GM21723 (cell line): Measurements from ENCODE around the gene DCUN1D3.
"Not testable (repeated sequence)": the region's sequence is repeated elsewhere in the genome, so short reads cannot be mapped to it uniquely, and the experiment has no call there.

Source experiments
- ATAC-seq: cut with Tn5 transposase; IDR thresholded peaks from one replicate; pipeline ENCODE4 v1.9.1; 2021; ENCODE audit warnings: mild to moderate bottlenecking, moderate library complexity; ENCODE audit not compliant: unreplicated experiment

The DCUN1D3 gene, protein sequence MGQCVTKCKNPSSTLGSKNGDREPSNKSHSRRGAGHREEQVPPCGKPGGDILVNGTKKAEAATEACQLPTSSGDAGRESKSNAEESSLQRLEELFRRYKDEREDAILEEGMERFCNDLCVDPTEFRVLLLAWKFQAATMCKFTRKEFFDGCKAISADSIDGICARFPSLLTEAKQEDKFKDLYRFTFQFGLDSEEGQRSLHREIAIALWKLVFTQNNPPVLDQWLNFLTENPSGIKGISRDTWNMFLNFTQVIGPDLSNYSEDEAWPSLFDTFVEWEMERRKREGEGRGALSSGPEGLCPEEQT

DNA sequence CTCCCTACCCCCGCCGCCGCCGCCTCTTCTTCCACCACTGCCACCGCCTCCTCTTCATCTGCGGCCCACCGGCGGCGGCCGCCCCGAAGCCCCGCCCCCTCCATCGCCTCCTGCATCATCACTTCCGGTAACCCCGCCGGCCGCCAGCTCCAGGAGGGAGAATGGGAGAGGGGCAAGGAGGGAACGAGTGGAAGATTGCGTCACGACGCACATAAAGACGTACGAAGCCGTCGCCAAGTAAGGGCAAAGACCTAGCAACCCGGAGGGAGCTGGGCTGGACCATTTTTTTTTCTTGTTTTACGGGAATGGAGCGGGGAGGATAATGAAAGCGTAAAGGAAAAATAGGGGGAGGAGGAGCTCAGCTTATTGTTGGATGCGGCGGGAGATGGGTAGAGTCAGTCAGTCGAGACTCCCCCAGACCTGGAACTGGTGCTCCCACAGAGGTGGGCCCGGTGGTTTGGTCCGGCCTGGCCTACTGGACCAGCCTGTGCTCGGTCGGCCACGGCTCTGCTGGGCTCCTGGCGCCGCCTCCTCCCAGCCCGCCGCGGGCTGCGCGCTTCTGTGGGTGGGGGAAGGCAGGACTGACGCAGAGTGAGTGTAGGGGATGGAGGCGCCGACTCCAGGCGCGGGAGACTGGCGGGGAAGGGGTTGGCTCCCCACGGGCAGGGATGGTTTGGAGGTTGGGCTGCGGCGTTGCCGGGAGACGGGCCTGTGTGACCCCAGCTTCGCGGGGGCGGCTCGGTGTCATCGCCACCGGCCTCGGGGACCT is at the start of gene DCUN1D3, which contains the start of gene LYRM1:
Gene DCUN1D3, minus strand, starts transcription at position 60 of the 769 bp plus-strand sequence. CDS start 37,820 bp downstream, outside the sequence.
Gene LYRM1, plus strand, starts transcription at position 473 of the 769 bp plus-strand sequence. CDS start 14,785 bp downstream, outside the sequence.
- ATAC-seq: peak; percentile 71

DNA sequence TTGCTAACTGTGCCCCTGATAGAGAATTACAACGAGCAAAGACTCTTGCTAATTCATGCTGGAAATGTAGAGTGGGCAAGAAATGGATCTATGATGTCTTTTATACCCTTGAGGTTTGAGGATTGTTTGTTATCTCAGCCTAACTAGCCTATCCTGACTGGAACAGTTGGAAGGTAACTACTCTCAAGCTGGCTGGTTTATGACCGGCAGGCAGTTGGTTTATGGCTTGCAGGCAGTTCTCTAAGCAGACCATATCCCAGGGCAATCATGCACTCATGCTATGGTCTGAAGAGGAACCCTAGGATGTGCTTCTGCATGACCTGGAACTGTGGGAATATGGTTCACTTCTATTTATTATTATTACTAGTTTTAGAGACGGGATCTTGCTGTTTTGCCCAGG is 49.5 kb upstream of the DCUN1D3 start:
- no peak for ATAC-seq

DNA sequence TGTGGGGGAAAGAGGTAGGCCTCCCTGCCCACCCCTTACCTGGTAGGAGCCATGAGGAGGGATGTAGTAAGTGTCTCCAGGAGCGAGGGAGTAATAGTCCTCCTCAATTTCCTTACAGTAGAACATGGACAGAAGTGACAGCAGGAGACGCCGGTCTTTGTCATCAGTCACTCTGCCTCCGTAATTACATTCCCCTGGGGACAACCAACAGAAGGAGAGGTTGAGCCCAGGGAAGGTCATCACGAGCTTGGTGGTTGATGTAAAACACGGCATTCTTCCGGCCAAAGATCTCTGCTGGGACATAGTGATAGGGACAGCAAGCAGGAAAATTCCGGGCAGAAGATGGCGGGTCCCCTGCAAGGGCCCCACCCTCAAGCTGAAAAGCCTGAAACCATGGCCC is 48.3 kb upstream of the DCUN1D3 start:
- ATAC-seq: no peak

DNA sequence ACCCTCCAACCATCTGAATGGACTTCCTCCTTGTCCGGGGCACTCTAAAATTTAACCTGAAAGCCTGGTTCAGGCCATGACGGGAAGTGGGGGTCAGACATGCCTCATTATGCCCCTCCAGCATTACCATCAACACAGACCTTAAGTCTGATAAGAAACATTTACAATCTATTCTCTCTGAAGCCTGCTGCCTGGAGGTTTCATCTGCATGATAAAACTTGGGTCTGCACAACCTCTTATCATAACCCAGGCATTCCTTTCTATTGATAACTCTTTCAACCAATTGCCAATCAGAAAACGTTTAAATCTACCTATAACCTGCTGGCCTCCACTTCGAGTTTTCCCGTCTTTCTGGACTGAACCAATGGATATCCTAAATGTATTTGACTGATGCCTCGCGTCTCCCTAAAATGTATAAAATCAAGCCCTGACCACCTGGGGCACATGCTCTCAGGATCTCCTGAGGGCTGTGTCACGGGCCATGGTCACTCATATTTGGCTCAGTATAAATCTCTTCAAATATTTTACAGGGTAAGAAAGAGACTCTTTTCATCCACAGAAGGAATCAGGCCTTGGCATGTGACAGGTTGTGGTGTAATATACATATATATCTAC is 46.0 kb upstream of the DCUN1D3 start:
- no peak for ATAC-seq

DNA sequence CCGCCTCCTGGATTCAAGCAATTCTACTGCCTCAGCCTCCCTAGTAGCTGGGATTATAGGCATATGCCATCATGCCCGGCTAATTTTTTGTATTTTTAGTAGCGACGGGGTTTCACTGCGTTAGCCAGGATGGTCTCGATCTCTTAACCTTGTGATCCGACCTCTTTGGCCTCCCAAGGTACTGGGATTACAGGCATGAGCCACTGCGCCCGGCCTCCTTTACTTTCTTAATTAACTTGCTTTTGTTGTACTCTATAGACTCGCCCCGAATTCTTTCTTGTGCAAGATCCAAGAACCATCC is 45.4 kb upstream of the DCUN1D3 start:
- not testable (repeated sequence) for ATAC-seq

DNA sequence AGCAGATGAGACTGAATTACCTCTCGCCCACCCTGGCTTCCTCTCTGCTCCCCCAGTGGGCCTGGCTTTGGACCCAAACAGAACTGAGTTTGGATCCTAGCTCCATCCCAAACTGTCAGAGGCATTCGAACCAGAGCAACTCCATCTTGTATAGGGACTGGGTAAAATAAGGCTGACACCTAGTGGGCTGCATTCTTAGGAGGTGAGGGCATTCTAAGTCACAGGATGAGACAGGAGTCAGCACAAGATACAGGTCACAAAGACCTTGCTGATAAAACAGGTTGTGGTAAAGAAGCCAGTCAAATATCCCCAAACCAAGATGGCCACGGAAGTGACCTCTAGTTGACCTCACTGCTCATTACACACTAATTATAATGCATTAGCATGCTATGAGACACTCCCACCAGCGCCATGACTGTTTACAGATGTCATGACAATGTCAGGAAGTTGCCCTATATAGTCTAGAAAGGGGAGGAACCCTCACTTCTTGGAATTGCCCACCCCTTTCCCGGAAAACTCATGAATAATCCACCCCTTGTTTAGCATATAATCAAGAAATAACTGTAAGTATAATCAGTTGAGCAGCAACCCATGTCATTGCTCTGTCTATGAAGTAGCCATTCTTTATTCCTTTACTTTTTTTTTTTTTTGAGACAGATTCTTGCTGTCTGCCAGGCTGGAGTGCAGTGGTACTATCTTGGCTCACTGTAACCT is 44.9 kb upstream of the DCUN1D3 start:
- no peak for ATAC-seq

DNA sequence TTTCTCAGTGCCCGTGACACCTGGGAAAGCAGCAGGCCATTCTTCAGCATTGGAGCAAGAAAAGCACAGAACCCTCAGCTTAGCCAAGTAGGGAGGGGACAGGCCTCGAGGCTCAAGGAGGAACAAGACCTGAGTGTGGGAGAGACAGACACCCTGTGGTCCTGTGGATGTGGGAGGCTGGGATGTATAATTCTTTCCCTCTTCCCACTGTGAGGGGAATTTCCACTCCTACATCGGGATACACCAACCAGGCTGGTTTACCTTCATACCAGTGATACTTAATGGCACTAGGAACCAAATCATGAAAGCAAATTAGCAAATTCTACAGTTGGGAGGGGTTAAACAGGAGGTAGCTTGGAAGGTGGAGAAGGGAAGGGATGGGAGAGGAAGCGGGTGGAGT is 42.1 kb upstream of the DCUN1D3 start:
- ATAC-seq: no peak

DNA sequence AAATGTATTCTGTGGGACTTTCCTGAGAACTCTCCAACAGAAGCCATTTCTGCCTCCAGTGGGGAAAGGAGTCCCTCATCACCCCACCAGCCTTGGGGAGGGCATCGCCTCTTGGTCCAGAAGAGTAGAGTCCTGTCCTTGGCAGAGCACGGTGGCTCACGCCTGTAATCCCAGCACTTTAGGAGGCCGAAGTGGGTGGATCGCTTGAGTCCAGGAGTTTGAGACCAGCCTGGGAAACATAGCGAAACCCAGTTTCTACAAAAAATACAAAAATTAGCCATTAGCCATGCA is 41.4 kb upstream of the DCUN1D3 start:
- no peak for ATAC-seq

DNA sequence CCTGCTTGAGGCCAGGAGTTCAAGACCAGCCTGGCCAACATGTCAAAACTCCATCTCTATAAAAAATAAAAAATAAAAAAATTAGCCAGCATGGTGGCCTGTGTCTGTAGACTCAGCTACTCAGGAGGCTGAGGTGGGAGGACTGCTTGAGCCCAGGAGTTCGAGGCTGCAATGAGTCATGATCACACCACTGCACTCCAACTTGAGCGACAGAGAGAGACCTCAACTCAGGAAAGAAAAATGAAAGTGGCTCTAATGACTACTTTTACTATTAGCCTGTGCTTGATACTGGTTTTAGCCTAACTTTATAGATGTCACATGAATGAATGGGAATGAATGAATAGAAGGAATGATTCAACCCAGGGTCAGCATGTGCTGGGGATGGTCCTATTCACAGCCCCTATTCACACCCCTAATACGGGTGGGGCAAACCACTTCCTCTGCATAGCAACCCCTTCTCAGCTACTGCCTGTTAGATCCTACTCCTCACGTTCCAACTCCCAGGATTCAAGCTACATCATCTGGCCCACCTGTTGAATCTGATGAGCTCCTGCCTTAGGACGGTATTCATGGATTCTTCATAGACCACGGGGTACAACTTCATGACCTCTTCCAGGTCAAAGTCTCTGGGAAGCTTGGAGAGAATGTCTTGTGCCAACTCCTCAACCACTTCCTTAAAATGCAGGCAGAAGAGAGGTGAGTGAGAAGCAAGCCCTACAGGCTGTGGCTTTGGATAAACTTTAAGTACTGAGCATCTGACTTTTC is 40.9 kb upstream of the DCUN1D3 start:
- no peak for ATAC-seq

DNA sequence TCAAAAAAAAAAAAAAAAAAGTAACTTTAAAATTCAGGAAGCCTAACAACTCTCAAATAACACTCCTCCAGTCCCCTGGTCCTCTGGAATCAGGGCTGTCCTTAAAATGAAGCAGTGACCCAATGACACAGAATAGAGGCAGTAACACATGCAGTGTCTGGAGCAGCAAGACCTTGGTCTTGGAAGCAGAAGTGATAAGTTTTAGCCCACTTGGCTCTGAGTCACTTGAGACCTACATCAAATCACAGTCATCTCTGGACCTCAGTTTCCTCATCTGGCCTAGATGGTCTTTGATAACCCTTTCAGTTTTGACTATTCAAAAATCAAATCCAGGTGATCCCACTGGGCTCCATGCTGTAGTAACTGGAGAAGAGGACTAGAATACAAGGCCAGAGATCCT is 39.5 kb upstream of the DCUN1D3 start:
- ATAC-seq: no peak

DNA sequence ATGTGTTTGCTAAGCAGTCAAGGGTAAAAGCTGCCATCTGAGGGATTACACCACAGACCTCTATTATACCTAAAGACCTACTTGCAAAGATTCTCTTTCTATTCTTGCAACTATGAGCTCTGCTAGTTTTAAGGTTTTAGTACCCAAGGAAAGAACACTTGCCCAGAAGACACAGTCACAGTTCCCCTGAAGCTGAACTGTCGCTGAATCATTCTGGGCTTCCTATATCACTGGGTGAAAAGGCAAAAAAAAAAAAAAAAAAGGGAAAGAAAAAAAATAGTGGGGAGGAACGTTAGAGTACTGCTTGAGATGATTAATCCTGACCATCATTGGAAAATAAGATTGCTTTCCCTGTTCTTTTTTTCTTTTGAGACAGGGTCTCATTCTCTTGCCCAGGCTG is 38.3 kb upstream of the DCUN1D3 start:
- ATAC-seq: no peak

DNA sequence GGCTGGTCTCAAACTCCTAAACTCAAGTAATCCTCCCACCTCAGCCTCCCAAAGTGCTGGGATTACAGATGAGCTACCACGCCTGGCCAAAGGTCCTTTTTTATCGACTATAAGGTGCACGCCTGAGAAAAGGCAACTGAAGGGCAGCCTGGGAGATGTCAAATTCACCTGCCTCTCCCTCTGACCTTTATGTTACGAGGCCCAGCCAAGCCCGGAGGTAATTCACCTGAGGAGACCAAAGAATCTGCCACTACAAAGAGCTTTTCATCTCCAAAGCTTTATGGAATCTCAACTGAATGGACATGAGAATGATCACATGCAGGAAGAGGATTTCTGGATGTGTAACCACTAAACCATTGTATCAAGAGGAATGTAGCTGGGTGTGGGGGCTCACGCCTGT is 37.6 kb upstream of the DCUN1D3 start:
- no peak for ATAC-seq

DNA sequence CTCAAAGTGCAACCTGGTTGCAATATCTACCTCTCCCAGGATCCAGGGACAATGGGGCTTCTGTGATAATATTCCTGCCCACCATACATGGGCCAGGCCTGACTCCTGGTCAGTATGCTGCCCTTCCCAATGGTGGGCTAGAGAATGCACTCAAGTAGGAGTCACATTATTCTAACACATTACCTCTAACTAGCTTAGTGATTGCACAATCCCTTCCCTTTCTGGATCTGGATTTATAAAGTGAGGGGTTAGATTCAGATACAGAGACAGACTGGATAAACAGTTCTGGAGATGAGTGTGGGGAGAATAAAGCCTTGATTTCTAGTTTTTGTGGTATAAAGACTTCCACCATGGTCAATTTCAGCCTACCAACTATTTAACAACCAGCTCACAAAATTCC is 33.4 kb upstream of the DCUN1D3 start:
- no peak for ATAC-seq

DNA sequence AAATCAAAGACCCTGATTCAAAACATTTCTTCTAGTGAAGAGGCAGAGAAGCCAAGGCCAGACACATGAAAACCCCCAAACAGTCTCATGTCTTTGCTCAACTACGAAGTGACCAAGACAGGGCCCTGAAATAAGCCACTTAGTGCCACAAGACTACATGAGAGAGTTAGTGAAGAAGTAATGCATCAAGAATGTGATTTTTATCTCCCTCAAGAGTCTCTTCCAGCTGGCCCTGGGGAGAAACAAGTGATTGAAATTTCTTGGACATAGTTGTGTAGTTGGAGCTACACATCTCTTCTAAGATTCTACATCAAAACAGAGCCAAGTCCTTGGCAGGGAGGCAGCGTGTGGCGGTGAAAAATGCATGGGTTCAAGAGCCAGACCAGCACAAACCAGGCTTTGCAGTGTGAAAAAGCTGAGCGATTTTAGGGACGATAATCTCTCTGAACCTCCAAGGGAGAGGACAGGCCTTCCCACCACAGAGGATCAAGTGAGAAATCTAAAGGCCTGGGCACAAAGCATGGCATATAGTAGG is 31.0 kb upstream of the DCUN1D3 start:
- no peak for ATAC-seq

DNA sequence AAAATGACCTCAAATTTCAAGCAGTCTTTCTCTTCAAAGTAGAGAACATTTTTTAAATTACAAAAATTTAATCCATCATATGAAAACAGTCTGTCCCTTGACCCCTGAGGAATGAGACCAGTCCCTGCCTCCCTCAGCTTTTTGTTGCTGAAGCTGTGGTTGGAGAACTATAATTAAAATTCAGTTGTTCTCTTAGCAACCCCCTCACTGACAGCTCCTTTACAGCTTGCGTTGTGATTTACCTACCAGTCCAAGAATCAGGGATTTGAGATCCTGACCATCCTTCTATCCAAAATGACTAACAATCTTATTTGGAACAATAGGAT is 30.2 kb upstream of the DCUN1D3 start:
- no peak for ATAC-seq

DNA sequence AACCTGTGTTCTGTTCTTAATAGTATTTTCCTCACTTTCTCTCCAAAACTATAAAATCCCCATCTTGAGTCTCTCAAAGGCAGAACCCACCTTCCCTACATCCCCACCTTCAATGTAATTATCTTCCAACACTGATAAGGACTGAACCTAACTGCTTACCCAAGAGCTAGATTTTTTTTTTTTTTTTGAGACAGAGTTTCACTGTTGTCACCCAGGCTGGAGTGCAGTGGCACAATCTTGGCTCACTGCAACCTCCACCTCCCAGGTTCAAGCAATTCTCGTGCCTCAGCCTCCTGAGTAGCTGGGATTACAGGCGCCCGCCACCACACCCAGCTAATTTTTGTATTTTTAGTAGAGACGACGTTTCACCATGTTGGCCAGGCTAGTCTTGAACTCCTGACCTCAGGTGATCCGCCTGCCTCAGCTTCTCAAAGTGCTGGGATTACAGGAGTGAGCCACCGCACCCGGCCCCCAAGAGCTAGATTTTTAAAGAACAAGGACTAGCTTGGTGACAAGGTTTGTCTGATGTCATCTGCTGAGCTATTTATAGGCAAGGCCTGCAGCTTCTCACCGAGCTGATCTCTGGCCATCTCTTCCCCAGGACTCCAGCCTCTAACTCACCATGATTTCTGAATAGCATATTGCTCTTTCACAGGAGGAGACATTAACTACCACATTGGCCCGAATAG is 29.7 kb upstream of the DCUN1D3 start:
- ATAC-seq: not testable (repeated sequence)

DNA sequence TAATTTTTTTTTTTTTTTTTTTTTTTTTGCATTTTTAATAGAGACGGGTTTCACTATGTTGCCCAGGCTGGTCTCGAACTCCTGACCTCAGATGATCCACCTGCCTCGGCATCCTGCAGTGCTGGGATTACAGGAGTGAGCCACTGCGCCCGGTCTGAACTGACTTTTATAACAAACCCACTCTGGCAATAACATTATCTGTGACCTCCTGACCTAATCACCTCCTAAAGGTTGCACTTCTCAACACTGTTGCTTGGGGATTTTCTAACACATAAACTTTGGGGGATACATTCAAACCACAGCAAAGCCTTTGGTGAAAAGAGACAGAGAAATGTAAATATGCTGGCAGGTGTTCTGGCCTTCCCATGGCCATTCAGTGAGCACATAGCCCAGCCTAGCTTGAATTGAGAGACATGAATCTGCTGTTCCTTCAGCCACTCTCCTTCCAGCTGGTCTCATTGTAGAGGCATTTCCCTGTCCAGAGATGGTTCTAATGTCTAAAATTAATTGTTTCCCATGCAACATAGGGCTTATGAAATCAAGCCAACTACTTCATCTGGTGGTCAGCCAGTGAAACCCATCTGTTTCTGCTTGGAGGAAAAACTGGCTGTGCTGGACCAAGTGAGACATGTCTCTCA is 28.7 kb upstream of the DCUN1D3 start:
- no peak for ATAC-seq

DNA sequence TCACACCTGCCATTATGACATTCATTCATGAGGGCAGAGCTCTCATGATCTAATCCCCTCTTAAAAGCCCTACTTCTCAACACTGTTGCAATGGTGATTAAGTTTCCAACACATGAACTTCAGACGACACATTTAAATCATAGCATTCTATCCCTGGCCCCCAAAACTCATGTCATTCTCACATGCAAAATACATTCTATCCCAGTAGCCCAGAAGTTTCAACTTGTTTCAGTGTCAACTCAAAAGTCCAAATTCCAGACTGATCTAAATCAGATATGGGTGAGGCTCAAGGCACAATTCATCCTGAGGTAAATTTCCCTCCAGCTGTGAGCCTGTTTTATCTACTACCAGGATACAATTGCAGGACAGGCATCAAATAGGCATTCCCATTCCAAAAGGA is 25.6 kb upstream of the DCUN1D3 start:
- no peak for ATAC-seq

DNA sequence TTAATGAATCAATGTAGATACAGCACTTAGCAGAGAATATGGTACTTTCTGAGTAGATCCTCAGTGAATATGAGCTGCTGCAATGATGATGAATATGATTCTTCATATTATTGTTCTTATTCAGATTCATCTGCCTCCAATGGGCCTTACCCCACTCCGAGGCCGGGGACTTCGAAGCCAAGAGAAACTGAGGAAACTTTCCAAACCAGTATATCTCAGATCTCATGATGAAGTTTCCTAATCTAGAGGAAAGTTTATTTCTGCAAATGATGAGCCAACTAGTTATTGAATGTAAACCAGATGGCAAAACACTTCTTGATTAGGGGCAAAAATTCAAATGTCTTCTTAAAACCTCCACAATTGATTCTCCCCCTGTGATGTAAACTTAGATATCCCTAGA is 23.7 kb upstream of the DCUN1D3 start:
- no peak for ATAC-seq

DNA sequence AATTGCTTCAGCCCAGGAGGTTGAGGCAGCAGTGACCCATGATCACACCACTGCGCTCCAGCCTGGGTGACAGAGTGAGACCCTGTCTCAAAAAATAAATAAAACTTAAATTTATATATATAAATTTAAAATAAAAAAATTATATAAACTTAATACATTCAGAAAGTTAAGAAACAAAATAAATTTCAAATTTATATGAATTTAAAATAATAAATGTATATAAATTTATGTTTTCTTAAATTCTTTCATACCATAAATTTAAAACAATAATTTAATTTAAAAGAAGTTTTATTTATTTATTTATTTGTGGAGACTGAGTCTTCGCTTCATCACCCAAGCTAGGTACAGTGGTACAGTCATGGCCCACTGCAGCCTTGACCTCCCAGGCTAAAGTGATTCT is 20.6 kb upstream of the DCUN1D3 start:
- ATAC-seq: no peak
